ENCODE results near the gene TTC17.
"Not testable (repeated sequence)": the region's sequence is repeated elsewhere in the genome, so short reads cannot be mapped to it uniquely, and the experiment has no call there.

The TTC17 gene

DNA sequence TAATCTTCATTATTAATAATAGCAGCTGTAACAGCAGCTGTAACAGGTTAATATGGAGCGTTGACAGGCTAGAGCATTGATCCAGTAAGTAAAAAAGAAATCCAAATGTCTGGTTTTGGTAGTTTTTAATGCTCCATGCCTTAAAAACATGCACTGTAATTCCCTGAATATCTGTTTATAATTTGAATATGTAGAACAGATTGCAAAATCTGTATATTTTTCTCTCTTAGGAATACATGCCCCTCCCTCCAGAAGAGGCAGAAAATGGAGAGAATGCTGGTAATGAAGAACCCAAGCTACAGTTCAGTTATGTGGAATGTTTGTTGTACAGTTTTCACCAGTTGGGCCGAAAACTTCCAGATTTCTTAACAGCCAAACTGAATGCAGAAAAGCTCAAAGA is 30.2 kb upstream of the TTC17 start:
- no peak overlapping the region for H3K4me3 ChIP-seq (ENCODE audit: low read depth, low read length)
- TF ChIP-seq, protein P1, sequence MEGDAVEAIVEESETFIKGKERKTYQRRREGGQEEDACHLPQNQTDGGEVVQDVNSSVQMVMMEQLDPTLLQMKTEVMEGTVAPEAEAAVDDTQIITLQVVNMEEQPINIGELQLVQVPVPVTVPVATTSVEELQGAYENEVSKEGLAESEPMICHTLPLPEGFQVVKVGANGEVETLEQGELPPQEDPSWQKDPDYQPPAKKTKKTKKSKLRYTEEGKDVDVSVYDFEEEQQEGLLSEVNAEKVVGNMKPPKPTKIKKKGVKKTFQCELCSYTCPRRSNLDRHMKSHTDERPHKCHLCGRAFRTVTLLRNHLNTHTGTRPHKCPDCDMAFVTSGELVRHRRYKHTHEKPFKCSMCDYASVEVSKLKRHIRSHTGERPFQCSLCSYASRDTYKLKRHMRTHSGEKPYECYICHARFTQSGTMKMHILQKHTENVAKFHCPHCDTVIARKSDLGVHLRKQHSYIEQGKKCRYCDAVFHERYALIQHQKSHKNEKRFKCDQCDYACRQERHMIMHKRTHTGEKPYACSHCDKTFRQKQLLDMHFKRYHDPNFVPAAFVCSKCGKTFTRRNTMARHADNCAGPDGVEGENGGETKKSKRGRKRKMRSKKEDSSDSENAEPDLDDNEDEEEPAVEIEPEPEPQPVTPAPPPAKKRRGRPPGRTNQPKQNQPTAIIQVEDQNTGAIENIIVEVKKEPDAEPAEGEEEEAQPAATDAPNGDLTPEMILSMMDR (IDR thresholded peaks at IDR 0.05; ENCODE audit: control insufficient read depth, extremely low read depth, insufficient read depth) = no peak
- no peak for DNase-seq (ENCODE audit: low read depth)

DNA sequence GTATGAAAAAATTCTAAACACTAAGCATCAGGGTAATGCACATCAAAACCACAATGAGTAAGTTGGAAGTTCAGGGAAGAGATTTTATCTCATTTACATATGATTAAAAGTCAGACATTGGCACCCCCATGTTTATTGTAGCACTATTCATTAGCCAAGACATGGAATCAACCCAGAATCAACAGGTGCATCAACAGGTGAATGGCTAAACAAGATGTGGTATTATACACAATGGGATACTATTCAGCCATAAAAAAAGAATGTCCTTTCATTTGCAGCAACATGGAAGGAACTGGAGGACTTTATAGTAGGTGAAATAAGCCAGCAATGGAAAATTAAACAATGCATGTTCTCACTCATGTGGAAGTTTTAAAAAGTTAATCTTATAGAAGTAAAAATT is 17.6 kb upstream of the TTC17 start:
- no peak for DNase-seq (ENCODE audit: low read depth)
- TF ChIP-seq, protein P1 (IDR thresholded peaks at IDR 0.05; ENCODE audit: control insufficient read depth, extremely low read depth, insufficient read depth) = no peak
- H3K4me3 ChIP-seq (ENCODE audit: low read depth, low read length) = no peak overlapping the region

DNA sequence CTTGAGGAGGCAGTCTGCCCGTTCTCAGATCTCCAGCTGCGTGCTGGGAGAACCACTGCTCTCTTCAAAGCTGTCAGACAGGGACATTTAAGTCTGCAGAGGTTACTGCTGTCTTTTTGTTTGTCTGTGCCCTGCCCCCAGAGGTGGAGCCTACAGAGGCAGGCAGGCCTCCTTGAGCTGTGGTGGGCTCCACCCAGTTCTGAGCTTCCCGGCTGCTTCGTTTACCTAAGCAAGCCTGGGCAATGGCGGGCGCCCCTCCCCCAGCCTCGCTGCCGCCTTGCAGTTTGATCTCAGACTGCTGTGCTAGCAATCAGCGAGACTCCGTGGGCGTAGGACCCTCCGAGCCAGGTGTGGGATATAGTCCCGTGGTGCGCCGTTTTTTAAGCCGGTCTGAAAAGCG is 7.3 kb upstream of the TTC17 start:
- H3K4me3 ChIP-seq (ENCODE audit: low read depth, low read length); DNase-seq (ENCODE audit: low read depth): not testable (repeated sequence)

DNA sequence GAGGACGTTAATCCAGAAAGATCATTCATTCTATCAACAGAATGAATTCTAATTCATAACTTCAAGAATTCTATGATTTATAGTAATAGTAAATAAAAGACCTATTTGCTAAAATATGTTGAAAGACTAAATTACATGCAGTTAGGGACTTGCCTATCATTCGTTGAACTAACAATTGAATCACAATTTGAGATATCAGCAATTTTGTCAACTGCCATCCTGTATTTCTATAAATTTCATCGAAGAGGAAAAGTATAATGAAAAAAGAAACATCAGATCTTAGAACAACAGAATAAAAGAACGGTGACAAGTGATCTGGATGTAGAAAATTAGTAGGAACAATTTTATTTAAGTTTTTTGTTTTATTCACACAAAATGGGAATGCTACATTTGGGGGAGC is 4.4 kb upstream of the TTC17 start:
- DNase-seq (ENCODE audit: low read depth) = no peak
- TF ChIP-seq, protein P1 (IDR thresholded peaks at IDR 0.05; ENCODE audit: control insufficient read depth, extremely low read depth, insufficient read depth) = no peak
- H3K4me3 ChIP-seq (ENCODE audit: low read depth, low read length) = no peak overlapping the region

DNA sequence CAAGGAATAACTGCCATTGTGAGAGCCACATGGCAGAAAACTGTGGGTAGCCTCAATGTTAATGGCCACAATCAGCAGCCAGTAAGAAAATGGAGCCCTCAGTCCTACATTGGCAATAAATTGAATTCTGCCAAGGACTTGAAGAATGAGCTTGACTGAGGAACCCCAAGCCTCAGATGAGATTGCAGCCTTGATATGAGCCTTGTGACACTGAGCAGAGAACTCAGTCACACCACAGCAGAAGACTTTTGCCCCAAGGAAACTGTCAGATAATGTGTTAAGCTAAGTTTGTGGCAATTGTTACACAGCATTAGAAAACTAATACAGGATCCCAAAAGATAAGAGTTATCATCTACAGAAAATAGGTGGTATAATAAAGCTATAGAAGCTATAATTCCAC is 2.4 kb upstream of the TTC17 start:
- no peak overlapping the region for H3K4me3 ChIP-seq (ENCODE audit: low read depth, low read length)
- DNase-seq (ENCODE audit: low read depth) = no peak
- TF ChIP-seq, protein P1 (IDR thresholded peaks at IDR 0.05; ENCODE audit: control insufficient read depth, extremely low read depth, insufficient read depth) = no peak

DNA sequence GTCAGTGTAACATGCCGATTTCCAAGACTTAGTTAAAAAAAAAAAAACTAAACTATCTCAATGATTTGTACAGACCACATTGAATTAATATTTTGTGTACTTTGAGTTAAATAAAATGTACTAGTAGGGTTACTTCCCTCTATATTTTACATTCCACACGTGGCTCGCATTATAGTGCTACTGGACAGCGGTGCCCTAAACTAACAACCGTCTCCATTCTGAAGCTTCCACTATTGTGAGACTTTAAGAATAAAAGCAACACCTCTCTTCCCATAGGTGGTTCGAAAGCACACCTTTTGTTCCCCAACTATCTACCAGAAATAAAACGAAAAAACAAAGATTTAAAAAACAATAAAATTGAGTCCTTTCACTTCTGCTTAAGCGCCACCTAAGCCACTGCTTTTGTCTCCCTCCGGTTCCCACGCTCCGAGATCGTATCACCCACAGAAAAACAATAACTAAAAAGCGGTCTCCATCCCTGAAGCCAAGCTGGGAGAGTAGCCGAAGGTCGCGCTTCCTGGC is 380 bp upstream of the TTC17 start:
- TF ChIP-seq, protein P1 (IDR thresholded peaks at IDR 0.05; ENCODE audit: control insufficient read depth, extremely low read depth, insufficient read depth) = no peak
- DNase-seq (ENCODE audit: low read depth) = no peak
- H3K4me3 ChIP-seq (ENCODE audit: low read depth, low read length) = peak overlapping the region; percentile 99

DNA sequence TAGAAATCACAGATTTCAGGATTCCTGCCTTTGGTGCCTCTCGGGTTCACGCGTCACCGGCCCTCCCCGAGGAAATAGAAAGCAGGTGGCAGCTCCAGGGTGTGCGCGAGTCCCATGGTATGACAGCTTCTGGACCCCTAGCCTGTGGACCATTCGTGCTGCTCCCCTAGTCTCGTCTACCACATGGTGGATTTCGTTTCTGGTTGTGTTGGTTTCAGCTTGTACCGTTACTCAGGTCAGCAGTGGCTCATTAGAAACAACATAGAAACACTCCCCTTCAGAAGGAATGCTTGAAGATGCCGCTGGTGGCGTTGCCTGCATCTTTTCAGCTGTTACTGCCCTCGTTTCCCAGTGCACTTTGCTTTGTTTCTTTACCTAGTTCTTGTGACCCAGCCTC is 700 bp downstream of the TTC17 start:
- TF ChIP-seq, protein P1 (IDR thresholded peaks at IDR 0.05; ENCODE audit: control insufficient read depth, extremely low read depth, insufficient read depth) = 0 out of 2 replicates have a peak, but pooled peaks have one; percentile 13
- H3K4me3 ChIP-seq (ENCODE audit: low read depth, low read length) = peak overlapping the region; percentile 99
- DNase-seq (ENCODE audit: low read depth) = no peak

Data from LNCaP clone FGC (cell line).